Measurements from ENCODE around the gene RCSD1. TPM values are rescaled to one million over a fixed set of nuclear protein-coding genes. Genes with fewer than 3 reads are reported as not detected.

The RCSD1 gene
- total RNA-seq, 2 donors from 2014 or later: 4.7 to 5.7 TPM

- no peak for DNase-seq
- Histone ChIP-seq H3K4me1 (no peaks in the 10 kb centered on the region), H3K36me3 (no peaks in the 10 kb centered on the region), H3K9ac (ENCODE audit: low read depth in 2 of 2, low read length in 2 of 2) (no peak overlapping the region), H3K9me3 (no peaks in the 10 kb centered on the region), H3K4me3 (no peak overlapping the region), H3K27ac (no peak overlapping the region), H3K27me3 (no peaks in the 10 kb centered on the region)
- no peak for TF ChIP-seq CTCF (IDR thresholded peaks at IDR 0.05)
- intact Hi-C loops (cut with DNase I): no loop called here
These were observed 77.2 kb downstream of the RCSD1 start for GRCh38 chr1:167706931-167707877.

GRCh38 chr1:167707942-167708341 is 77.9 kb downstream of the RCSD1 start:
- no peak overlapping the region for H3K27ac ChIP-seq
- intact Hi-C loops (cut with DNase I): no loop called here
- no peak overlapping the region for H3K9ac ChIP-seq (ENCODE audit: low read depth in 2 of 2, low read length in 2 of 2)
- no peaks in the 10 kb centered on the region for H3K36me3 ChIP-seq
- no peak for DNase-seq
- H3K4me3 ChIP-seq: no peak overlapping the region
- H3K27me3 ChIP-seq: no peaks in the 10 kb centered on the region
- no peaks in the 10 kb centered on the region for H3K4me1 ChIP-seq
- TF ChIP-seq CTCF (IDR thresholded peaks at IDR 0.05): no peak
- no peaks in the 10 kb centered on the region for H3K9me3 ChIP-seq

- Histone ChIP-seq H3K9ac (ENCODE audit: low read depth in 2 of 2, low read length in 2 of 2) (no peak overlapping the region), H3K36me3 (no peaks in the 10 kb centered on the region)
- TF ChIP-seq CTCF (IDR thresholded peaks at IDR 0.05): no peak
These were observed 78.9 kb downstream of the RCSD1 start for GRCh38 chr1:167708940-167709389.

GRCh38 chr1:167710836-167711235 is 80.8 kb downstream of the RCSD1 start:
- no peak for DNase-seq
- H3K27ac ChIP-seq: no peak overlapping the region
- intact Hi-C loops (cut with DNase I): loop anchor here (10.0 kb wide), 2 partner anchors 224 to 374 kb away; partner anchors contain the start of genes DCAF6 and MPC2

More at GRCh38 chr1:167708940-167709389, 78.9 kb downstream of the RCSD1 start:
- no peak overlapping the region for H3K27ac ChIP-seq
- H3K9me3 ChIP-seq: no peaks in the 10 kb centered on the region
- intact Hi-C loops (cut with DNase I): no loop called here
- H3K27me3 ChIP-seq: no peaks in the 10 kb centered on the region
- DNase-seq: no peak
- no peaks in the 10 kb centered on the region for H3K4me1 ChIP-seq
- no peak overlapping the region for H3K4me3 ChIP-seq

GRCh38 chr1:167711797-167712196 is 81.8 kb downstream of the RCSD1 start:
- Histone ChIP-seq H3K4me1 (no peaks in the 10 kb centered on the region), H3K9ac (ENCODE audit: low read depth in 2 of 2, low read length in 2 of 2) (no peak overlapping the region), H3K9me3 (no peaks in the 10 kb centered on the region), H3K36me3 (no peaks in the 10 kb centered on the region), H3K27ac (no peak overlapping the region), H3K27me3 (no peaks in the 10 kb centered on the region), H3K4me3 (no peak overlapping the region)
- intact Hi-C loops (cut with DNase I): loop anchor here (10.0 kb wide), 2 partner anchors 223 to 373 kb away; partner anchors contain the start of genes DCAF6 and MPC2
- TF ChIP-seq CTCF (IDR thresholded peaks at IDR 0.05): no peak
- peak; percentile 47 for DNase-seq

More at GRCh38 chr1:167710836-167711235, 80.8 kb downstream of the RCSD1 start:
- no peaks in the 10 kb centered on the region for H3K27me3 ChIP-seq
- no peaks in the 10 kb centered on the region for H3K9me3 ChIP-seq
- H3K36me3 ChIP-seq: no peaks in the 10 kb centered on the region
- no peak overlapping the region for H3K9ac ChIP-seq (ENCODE audit: low read depth in 2 of 2, low read length in 2 of 2)
- no peak for TF ChIP-seq CTCF (IDR thresholded peaks at IDR 0.05)
- no peaks in the 10 kb centered on the region for H3K4me1 ChIP-seq
- H3K4me3 ChIP-seq: no peak overlapping the region

All from colonic mucosa (tissue), 4 donors.